Neural progenitor cell (in vitro differentiated cells): ENCODE measurements around the gene SDC1. TPM values are rescaled to one million over a fixed set of nuclear protein-coding genes. Genes with fewer than 3 reads are reported as not detected.

Experiments used
- DNase-seq: peaks from one replicate; pipeline ENCODE4 v3.0.0-alpha.2; 2016; ENCODE audit warnings: low spot score
- H2AFZ ChIP-seq: fragments of 200-600 bp; sonication (generic); replicated peaks from 2 replicates; pipeline ENCODE4 v1.6.1; 2016; ENCODE audit warnings: antibody characterized with exemption
- H3F3A ChIP-seq: fragments of 200-600 bp; sonication (generic); 2 replicates; pipeline ENCODE4 v1.6.1; 2016; ENCODE audit warnings: antibody characterized with exemption, low read depth
- H3K27ac ChIP-seq: fragments of 200-600 bp; sonication (generic); 2 replicates; pipeline ENCODE4 v1.5.1; 2016; ENCODE audit warnings: mild to moderate bottlenecking
- H3K27me3 ChIP-seq: fragments of 200-600 bp; sonication (generic); 2 replicates; pipeline ENCODE4 v1.6.1; 2016; ENCODE audit warnings: mild to moderate bottlenecking, moderate library complexity
- H3K36me3 ChIP-seq: fragments of 200-600 bp; sonication (generic); 2 replicates; pipeline ENCODE4 v1.5.1; 2016
- H3K4me1 ChIP-seq: fragments of 200-600 bp; sonication (generic); 2 replicates; pipeline ENCODE4 v1.6.1; 2016; ENCODE audit warnings: mixed run types
- H3K4me2 ChIP-seq: fragments of 200-600 bp; sonication (generic); 2 replicates; pipeline ENCODE4 v1.6.1; 2016
- H3K4me3 ChIP-seq: fragments of 200-600 bp; sonication (generic); 2 replicates; pipeline ENCODE4 v1.5.1; 2016
- H3K79me2 ChIP-seq: fragments of 200-600 bp; sonication (generic); 2 replicates; pipeline ENCODE4 v1.6.1; 2016; ENCODE audit warnings: low read depth
- H3K9ac ChIP-seq: fragments of 200-600 bp; sonication (generic); 2 replicates; pipeline ENCODE4 v1.6.1; 2016
- H3K9me3 ChIP-seq: fragments of 200-600 bp; sonication (generic); 2 replicates; pipeline ENCODE4 v1.5.1; 2016; ENCODE audit warnings: low read depth
- H4K20me1 ChIP-seq: fragments of 200-600 bp; sonication (generic); 2 replicates; pipeline ENCODE4 v1.6.1; 2016; ENCODE audit warnings: low read depth
- H3K27ac Mint-ChIP-seq: 3 replicates; pipeline ENCODE4 v1.8.0; 2021; ENCODE audit warnings: mixed read lengths
- H3K27me3 Mint-ChIP-seq: 2 replicates; pipeline ENCODE4 v1.8.0; 2022; ENCODE audit warnings: low read depth, mild to moderate bottlenecking, inconsistent platforms, moderate library complexity, mixed read lengths; ENCODE audit not compliant: insufficient read depth
- H3K36me3 Mint-ChIP-seq: 3 replicates; pipeline ENCODE4 v1.8.0; 2021; ENCODE audit warnings: mixed read lengths
- H3K4me1 Mint-ChIP-seq: 3 replicates; pipeline ENCODE4 v1.8.0; 2021; ENCODE audit warnings: mixed read lengths
- H3K4me3 Mint-ChIP-seq: 3 replicates; pipeline ENCODE4 v1.8.0; 2021; ENCODE audit warnings: mild to moderate bottlenecking, moderate library complexity, mixed read lengths
- H3K9me3 Mint-ChIP-seq: 3 replicates; pipeline ENCODE4 v1.8.0; 2020; ENCODE audit warnings: mixed read lengths
- EZH2 ChIP-seq: fragments of 200-600 bp; sonication (generic); IDR thresholded peaks from 2 replicates; pipeline ENCODE4 v1.6.1; 2017; ENCODE audit warnings: antibody characterized with exemption, mild to moderate bottlenecking, moderate library complexity
- EZH2phosphoT487 ChIP-seq: fragments of 200-600 bp; sonication (generic); IDR thresholded peaks from 2 replicates; pipeline ENCODE4 v1.6.1; 2017; ENCODE audit warnings: antibody characterized with exemption
- total RNA-seq: library from RNA; depleted of rRNA; stranded (reverse); fragments of >200 nt; gene quantifications from 2 replicates; pipeline ENCODE4 v1.2.3, GENCODE V29; 2015; ENCODE audit warnings: low replicate concordance
- TF ChIP-seq, protein P1 (sequence below): fragments of 200-600 bp; sonication (generic); IDR thresholded peaks from 2 replicates; pipeline ENCODE4 v1.5.1; 2017; ENCODE audit warnings: antibody characterized with exemption, mild to moderate bottlenecking

Gene SDC1
- total RNA-seq, 1 donor from 2014 or later, result 27.5 TPM

DNA sequence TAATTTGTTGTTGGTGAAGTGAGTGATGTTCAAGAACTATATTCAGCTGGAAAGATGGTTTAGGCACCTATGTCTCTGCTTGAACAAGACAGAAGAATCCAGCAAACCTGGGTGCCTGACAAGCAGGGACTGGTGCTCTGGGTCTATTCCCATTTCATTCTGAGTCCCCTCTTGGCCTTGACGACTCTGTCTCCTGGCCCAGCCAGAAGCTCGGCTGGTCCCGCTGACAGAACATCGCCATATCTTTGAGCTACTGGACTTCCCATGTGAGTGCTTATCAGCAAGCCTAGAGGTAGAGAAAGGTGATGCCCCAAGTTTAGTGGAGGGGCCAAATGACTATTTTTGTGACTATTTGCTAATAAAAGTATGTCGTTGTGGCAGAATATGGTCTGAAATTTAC, 48.2 kb downstream of the SDC1 start:
- Mint-ChIP-seq H3K36me3 (no peaks in the 10 kb centered on the region), H3K4me1 (peaks cover 5% of the 10 kb centered on the region), H3K27me3 (peaks cover 4% of the 10 kb centered on the region), H3K27ac (no peak overlapping the region), H3K9me3 (no peaks in the 10 kb centered on the region), H3K4me3 (no peak overlapping the region)
- Histone ChIP-seq H3K9ac (no peak overlapping the region), H3K36me3 (no peaks in the 10 kb centered on the region), H2AFZ (no peak overlapping the region), H3K79me2 (no peaks in the 10 kb centered on the region), H4K20me1 (no peaks in the 10 kb centered on the region), H3K4me3 (no peak overlapping the region), H3K4me1 (peaks cover 10% of the 10 kb centered on the region), H3K27ac (no peak overlapping the region), H3K4me2 (no peak overlapping the region), H3F3A (no peaks in the 10 kb centered on the region), H3K9me3 (no peaks in the 10 kb centered on the region), H3K27me3 (no peaks in the 10 kb centered on the region)
- TF ChIP-seq, protein P1, sequence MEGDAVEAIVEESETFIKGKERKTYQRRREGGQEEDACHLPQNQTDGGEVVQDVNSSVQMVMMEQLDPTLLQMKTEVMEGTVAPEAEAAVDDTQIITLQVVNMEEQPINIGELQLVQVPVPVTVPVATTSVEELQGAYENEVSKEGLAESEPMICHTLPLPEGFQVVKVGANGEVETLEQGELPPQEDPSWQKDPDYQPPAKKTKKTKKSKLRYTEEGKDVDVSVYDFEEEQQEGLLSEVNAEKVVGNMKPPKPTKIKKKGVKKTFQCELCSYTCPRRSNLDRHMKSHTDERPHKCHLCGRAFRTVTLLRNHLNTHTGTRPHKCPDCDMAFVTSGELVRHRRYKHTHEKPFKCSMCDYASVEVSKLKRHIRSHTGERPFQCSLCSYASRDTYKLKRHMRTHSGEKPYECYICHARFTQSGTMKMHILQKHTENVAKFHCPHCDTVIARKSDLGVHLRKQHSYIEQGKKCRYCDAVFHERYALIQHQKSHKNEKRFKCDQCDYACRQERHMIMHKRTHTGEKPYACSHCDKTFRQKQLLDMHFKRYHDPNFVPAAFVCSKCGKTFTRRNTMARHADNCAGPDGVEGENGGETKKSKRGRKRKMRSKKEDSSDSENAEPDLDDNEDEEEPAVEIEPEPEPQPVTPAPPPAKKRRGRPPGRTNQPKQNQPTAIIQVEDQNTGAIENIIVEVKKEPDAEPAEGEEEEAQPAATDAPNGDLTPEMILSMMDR, result no peak
- no peak for TF ChIP-seq EZH2
- no peak for TF ChIP-seq EZH2phosphoT487
- no peak for DNase-seq

DNA sequence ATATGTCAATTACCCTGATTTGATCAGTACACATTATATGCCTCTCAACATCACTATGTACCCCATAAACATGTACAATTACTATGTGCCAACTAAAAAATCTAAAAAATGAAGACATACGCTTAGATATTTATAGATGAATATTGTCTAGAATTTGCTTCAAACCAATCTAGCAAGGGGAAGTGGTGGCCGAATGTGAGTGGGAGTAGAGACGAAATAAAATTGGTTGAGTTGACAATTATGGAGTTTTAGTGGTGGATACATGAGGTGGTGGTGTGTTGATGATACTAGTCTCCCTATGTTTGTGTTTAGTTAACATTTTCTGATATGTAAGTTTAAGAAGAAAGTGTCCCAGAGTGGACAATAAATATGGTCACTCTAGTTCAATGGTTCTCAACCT, 49.0 kb downstream of the SDC1 start:
- H3K36me3 Mint-ChIP-seq, result no peaks in the 10 kb centered on the region
- TF ChIP-seq EZH2 (no peak), EZH2phosphoT487 (no peak)
- TF ChIP-seq, protein P1, result no peak

DNA sequence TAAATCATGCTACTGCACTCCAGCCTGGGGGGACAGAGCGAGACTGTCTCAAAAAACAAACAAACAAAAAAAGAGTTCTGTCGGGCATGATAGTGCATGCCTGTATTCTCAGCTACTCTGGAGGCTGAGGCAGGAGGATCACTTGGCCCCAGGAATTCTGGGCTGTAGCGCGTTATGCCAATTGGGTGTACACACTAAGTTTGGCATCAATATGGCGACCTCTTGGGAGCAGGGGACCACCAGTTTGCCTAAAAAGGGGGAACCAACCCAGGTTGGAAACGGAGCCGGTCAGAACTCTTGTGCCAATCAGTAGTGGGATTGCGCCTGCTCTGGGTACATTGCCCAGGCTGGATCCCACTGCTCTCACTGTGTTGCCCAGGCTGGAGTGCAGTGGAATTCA, 49.7 kb downstream of the SDC1 start:
- Histone ChIP-seq H3K9me3 (no peaks in the 10 kb centered on the region), H4K20me1 (no peaks in the 10 kb centered on the region), H3K4me1 (peaks cover 12% of the 10 kb centered on the region), H3K79me2 (no peaks in the 10 kb centered on the region), H3K4me2 (no peak overlapping the region), H3K9ac (no peak overlapping the region), H3K36me3 (no peaks in the 10 kb centered on the region), H3F3A (peaks cover under 1% of the 10 kb centered on the region), H2AFZ (no peak overlapping the region), H3K4me3 (no peak overlapping the region), H3K27ac (no peak overlapping the region), H3K27me3 (no peaks in the 10 kb centered on the region)
- peaks cover 4% of the 10 kb centered on the region for H3K27me3 Mint-ChIP-seq
- H3K27ac Mint-ChIP-seq, result no peak overlapping the region
- no peak for DNase-seq
- no peak overlapping the region for H3K4me3 Mint-ChIP-seq
- no peak for TF ChIP-seq EZH2
- TF ChIP-seq, protein P1, result no peak
- TF ChIP-seq EZH2phosphoT487, result no peak
- H3K9me3 Mint-ChIP-seq, result no peaks in the 10 kb centered on the region
- peaks cover 9% of the 10 kb centered on the region for H3K4me1 Mint-ChIP-seq
- H3K36me3 Mint-ChIP-seq, result no peaks in the 10 kb centered on the region

More for the DNA sequence above, 49.0 kb downstream of the SDC1 start:
- H3K79me2 ChIP-seq, result no peaks in the 10 kb centered on the region
- no peaks in the 10 kb centered on the region for H3K27me3 ChIP-seq
- Mint-ChIP-seq H3K27ac (no peak overlapping the region), H3K4me1 (peaks cover 8% of the 10 kb centered on the region), H3K9me3 (no peaks in the 10 kb centered on the region), H3K4me3 (no peak overlapping the region), H3K27me3 (peaks cover 4% of the 10 kb centered on the region)
- no peaks in the 10 kb centered on the region for H4K20me1 ChIP-seq
- H3K36me3 ChIP-seq, result no peaks in the 10 kb centered on the region
- no peaks in the 10 kb centered on the region for H3K9me3 ChIP-seq
- no peak overlapping the region for H3K4me2 ChIP-seq
- no peak overlapping the region for H3K4me3 ChIP-seq
- H3K4me1 ChIP-seq, result peaks cover 11% of the 10 kb centered on the region
- DNase-seq, result no peak
- no peak overlapping the region for H3K27ac ChIP-seq
- no peak overlapping the region for H3K9ac ChIP-seq
- H3F3A ChIP-seq, result no peaks in the 10 kb centered on the region
- no peak overlapping the region for H2AFZ ChIP-seq
